HG02885 (cell line): ENCODE results near the gene SDR42E2.
"Not testable (repeated sequence)": the region's sequence is repeated elsewhere in the genome, so short reads cannot be mapped to it uniquely, and the experiment has no call there.

ENCODE experiments used
- ATAC-seq: cut with Tn5 transposase; IDR thresholded peaks from one replicate; pipeline ENCODE4 v1.9.1; 2021; ENCODE audit warnings: mild to moderate bottlenecking; ENCODE audit not compliant: unreplicated experiment, poor library complexity

SDR42E2 gene

GRCh38 chr16:22161999-22162655 lies at the start of gene SDR42E2:
Gene SDR42E2 (plus strand): TSS chr16:22162506. CDS start chr16:22165583, 3,077 bp downstream.
- no peak for ATAC-seq

- no peak for ATAC-seq
These were observed 46.1 kb upstream of the SDR42E2 start for GRCh38 chr16:22116095-22116700.

GRCh38 chr16:22117609-22118008 lies 44.7 kb upstream of the SDR42E2 start:
- no peak for ATAC-seq

GRCh38 chr16:22120440-22120839 lies 41.9 kb upstream of the SDR42E2 start:
- no peak for ATAC-seq

GRCh38 chr16:22122239-22122638 lies 40.1 kb upstream of the SDR42E2 start:
- no peak for ATAC-seq

GRCh38 chr16:22123146-22123545 lies 39.2 kb upstream of the SDR42E2 start:
- no peak for ATAC-seq

GRCh38 chr16:22123759-22124490 lies 38.4 kb upstream of the SDR42E2 start:
- no peak for ATAC-seq

- ATAC-seq: no peak
These were observed 37.6 kb upstream of the SDR42E2 start for GRCh38 chr16:22124583-22125284.

- ATAC-seq: no peak
These were observed 36.2 kb upstream of the SDR42E2 start for GRCh38 chr16:22126037-22126558.

GRCh38 chr16:22128537-22128936 lies 33.8 kb upstream of the SDR42E2 start:
- ATAC-seq: not testable (repeated sequence)

- ATAC-seq: no peak
These were observed 31.8 kb upstream of the SDR42E2 start for GRCh38 chr16:22130528-22130927.

- ATAC-seq: no peak
These were observed 29.5 kb upstream of the SDR42E2 start for GRCh38 chr16:22132801-22133200.

- ATAC-seq: no peak
These were observed 23.8 kb upstream of the SDR42E2 start for GRCh38 chr16:22138482-22138881.

GRCh38 chr16:22139008-22139407 lies 23.3 kb upstream of the SDR42E2 start:
- no peak for ATAC-seq

- no peak for ATAC-seq
These were observed 22.6 kb upstream of the SDR42E2 start for GRCh38 chr16:22139732-22140131.

- no peak for ATAC-seq
These were observed 20.5 kb upstream of the SDR42E2 start for GRCh38 chr16:22141767-22142166.

GRCh38 chr16:22144520-22144919 lies 17.8 kb upstream of the SDR42E2 start:
- no peak for ATAC-seq

GRCh38 chr16:22147853-22148252 lies 14.5 kb upstream of the SDR42E2 start:
- ATAC-seq: no peak

GRCh38 chr16:22151246-22151998 lies 10.9 kb upstream of the SDR42E2 start:
- no peak for ATAC-seq

- ATAC-seq: no peak
These were observed 10.0 kb upstream of the SDR42E2 start for GRCh38 chr16:22152316-22152715.
